Right atrium auricular region (tissue), 2 donors: ENCODE data around the gene MINDY3. TPM values are rescaled to one million over a fixed set of nuclear protein-coding genes. Genes with fewer than 3 reads are reported as not detected.

ENCODE experiments used
- DNase-seq: peaks from one replicate; pipeline ENCODE4 v3.0.0-alpha.2; 2019; ENCODE audit warnings: low spot score
- H3K27ac ChIP-seq, 2 donors: fragments of 200-600 bp; sonication (generic); 1 replicate in 1 of 2; 2 replicates in 1 of 2; pipeline ENCODE4 v1.5.1; 2016 to 2019
- H3K27me3 ChIP-seq, 2 donors: fragments of 200-600 bp; sonication (generic); one replicate each; pipeline versions ENCODE4 v1.5.1 to v1.6.0; 2017 to 2019
- H3K36me3 ChIP-seq: fragments of 200-600 bp; sonication (generic); one replicate; pipeline ENCODE4 v1.5.1; 2016
- H3K4me1 ChIP-seq, 2 donors: fragments of 200-600 bp; sonication (generic); one replicate each; pipeline versions ENCODE4 v1.5.1 to v1.6.0; 2017 to 2019
- H3K4me3 ChIP-seq, 2 donors: fragments of 200-600 bp; sonication (generic); 1 replicate in 1 of 2; 2 replicates in 1 of 2; pipeline ENCODE4 v1.5.1; 2017 to 2019; ENCODE audit warnings: mild to moderate bottlenecking in 1 of 2, moderate library complexity in 1 of 2
- H3K9me3 ChIP-seq, 2 donors: fragments of 200-600 bp; sonication (generic); one replicate each; pipeline ENCODE4 v1.5.1; 2019
- total RNA-seq, 2 donors: library from RNA; depleted of rRNA; stranded (reverse); fragments of >200 nt; gene quantifications; one replicate each; pipeline ENCODE4 v1.1.0, GENCODE V29; 2016
- TF ChIP-seq, protein P1 (sequence below), 2 donors: fragments of 200-600 bp; sonication (generic); IDR thresholded peaks; one replicate each; pipeline ENCODE4 v1.5.1; 2019; ENCODE audit warnings: antibody characterized with exemption in 2 of 2

MINDY3 gene
- 10 to 100 TPM; 15.1 to 15.3 TPM for total RNA-seq

DNA sequence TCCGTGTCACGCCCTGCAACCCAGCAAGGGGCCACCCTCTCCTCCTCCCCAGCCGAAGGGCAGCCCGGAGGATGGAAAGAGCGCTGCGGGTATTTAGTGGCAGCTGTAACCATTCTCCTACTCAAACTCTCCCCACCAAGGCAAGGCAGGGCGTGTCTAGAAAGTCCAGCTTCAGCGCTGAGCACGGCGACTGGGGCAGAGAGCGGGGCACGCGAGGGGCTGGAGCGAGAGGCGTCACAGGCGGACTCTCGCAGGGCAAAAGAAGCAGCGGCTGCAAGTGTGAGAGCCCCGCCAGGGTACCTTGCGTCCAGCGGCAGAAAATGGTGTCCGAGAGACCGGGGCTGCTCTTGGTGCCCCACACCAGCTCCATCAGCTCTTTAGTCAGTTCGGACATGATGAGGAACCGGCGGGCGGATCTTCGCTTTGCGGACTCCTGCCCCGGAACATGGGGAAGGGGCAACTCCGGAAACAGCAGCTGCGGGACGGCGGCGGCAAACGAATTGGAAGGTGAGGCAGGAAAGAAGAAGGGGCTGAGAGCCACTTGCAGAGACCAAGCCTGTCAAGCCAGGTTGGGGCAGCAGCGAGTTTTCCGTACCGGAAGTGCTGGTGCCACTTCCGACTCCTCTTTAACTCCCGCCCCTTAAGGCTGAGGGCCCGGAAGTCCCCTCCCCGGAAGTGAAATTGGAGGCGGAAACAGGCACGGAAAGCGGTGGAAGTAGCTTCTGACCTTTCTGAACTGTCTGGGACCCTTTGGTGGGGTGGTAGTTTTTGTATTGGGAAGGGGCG, at the start of gene MINDY3:
Gene MINDY3, minus strand, starts transcription at position 602 of the 786 bp plus-strand sequence. Its CDS starts 208 bp downstream, at position 394.
- DNase-seq = peak; percentile 68
- Histone ChIP-seq H3K36me3 (no peaks in the 10 kb centered on the region), H3K27me3 (no peaks in the 10 kb centered on the region), H3K9me3 (no peaks in the 10 kb centered on the region), H3K4me1 (peaks cover 0 to 43% of the 10 kb centered on the region in 2 donors), H3K4me3 (peak within 1 kb of the TSS; percentile 74 to 84), H3K27ac (peak within 1 kb of the TSS; percentile 73 to 76)
- TF ChIP-seq, protein P1, sequence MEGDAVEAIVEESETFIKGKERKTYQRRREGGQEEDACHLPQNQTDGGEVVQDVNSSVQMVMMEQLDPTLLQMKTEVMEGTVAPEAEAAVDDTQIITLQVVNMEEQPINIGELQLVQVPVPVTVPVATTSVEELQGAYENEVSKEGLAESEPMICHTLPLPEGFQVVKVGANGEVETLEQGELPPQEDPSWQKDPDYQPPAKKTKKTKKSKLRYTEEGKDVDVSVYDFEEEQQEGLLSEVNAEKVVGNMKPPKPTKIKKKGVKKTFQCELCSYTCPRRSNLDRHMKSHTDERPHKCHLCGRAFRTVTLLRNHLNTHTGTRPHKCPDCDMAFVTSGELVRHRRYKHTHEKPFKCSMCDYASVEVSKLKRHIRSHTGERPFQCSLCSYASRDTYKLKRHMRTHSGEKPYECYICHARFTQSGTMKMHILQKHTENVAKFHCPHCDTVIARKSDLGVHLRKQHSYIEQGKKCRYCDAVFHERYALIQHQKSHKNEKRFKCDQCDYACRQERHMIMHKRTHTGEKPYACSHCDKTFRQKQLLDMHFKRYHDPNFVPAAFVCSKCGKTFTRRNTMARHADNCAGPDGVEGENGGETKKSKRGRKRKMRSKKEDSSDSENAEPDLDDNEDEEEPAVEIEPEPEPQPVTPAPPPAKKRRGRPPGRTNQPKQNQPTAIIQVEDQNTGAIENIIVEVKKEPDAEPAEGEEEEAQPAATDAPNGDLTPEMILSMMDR (IDR thresholded peaks at IDR 0.05) = peak in 1 of 2 donors; percentile 8

GRCh38 chr10:15901889-15902288, 41.6 kb upstream of the MINDY3 start:
- H3K4me3 ChIP-seq = no peak overlapping the region
- TF ChIP-seq, protein P1 (IDR thresholded peaks at IDR 0.05) = no peak
- DNase-seq = no peak
- H3K27me3 ChIP-seq = no peaks in the 10 kb centered on the region
- H3K9me3 ChIP-seq = no peaks in the 10 kb centered on the region
- no peak overlapping the region for H3K27ac ChIP-seq
- H3K36me3 ChIP-seq = no peaks in the 10 kb centered on the region
- H3K4me1 ChIP-seq = no peaks in the 10 kb centered on the region

DNA sequence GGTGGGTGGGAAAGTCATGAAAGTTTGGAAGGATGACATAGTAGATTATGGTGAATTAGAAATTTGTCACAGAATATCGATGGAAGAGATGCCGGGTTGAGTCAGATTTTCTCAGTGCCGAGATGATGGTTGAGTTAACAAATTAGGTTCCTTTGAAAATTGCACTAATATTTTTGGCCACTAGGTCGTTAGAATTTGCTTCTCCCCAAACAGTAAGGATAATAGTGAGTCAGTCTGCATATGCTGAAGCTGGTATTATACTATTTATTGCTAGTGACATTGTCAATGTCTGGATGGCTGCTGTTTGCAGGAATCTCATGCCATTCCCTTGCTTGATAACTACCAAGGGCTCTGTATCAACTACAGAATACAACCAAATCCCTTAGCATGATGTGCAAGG, 37.7 kb upstream of the MINDY3 start:
- Histone ChIP-seq H3K27ac (no peak overlapping the region), H3K9me3 (no peaks in the 10 kb centered on the region), H3K4me1 (no peaks in the 10 kb centered on the region), H3K27me3 (no peaks in the 10 kb centered on the region), H3K4me3 (no peak overlapping the region), H3K36me3 (no peaks in the 10 kb centered on the region)
- TF ChIP-seq, protein P1 (IDR thresholded peaks at IDR 0.05) = peak in 1 of 2 donors; percentile 47
- DNase-seq = no peak

- no peak for DNase-seq
- H3K27me3 ChIP-seq = no peaks in the 10 kb centered on the region
- no peaks in the 10 kb centered on the region for H3K9me3 ChIP-seq
- H3K27ac ChIP-seq = no peak overlapping the region
- H3K36me3 ChIP-seq = no peaks in the 10 kb centered on the region
- no peak overlapping the region for H3K4me3 ChIP-seq
- no peaks in the 10 kb centered on the region for H3K4me1 ChIP-seq
- TF ChIP-seq, protein P1 (IDR thresholded peaks at IDR 0.05) = no peak
Measured at GRCh38 chr10:15897287-15897686, 37.0 kb upstream of the MINDY3 start.

DNA sequence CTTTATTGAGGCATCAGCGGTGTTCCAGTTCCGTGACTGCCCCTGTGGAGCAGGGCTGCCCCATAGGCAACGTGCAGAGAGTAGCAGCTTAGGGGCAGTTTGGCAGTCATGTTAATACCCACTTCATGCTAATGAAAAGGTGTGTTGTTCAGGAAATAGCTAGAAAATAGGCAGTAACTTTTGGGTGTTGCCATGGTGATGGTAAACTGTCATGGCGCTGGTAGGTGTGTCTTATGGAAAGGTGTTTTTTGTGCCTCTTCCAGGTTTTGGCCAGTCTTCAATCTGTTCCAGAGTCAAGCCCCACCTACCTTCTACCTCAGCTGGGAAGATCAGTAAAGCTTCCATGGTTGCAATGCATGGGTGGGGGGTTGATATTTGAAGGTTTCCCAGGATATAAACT, 36.3 kb upstream of the MINDY3 start:
- Histone ChIP-seq H3K27ac (no peak overlapping the region), H3K27me3 (no peaks in the 10 kb centered on the region), H3K4me1 (no peaks in the 10 kb centered on the region), H3K9me3 (no peaks in the 10 kb centered on the region), H3K36me3 (no peaks in the 10 kb centered on the region), H3K4me3 (no peak overlapping the region)
- DNase-seq = no peak
- TF ChIP-seq, protein P1 (IDR thresholded peaks at IDR 0.05) = no peak
